ENCODE data around the gene ELMO3. TPM values are rescaled to one million over a fixed set of nuclear protein-coding genes. Genes with fewer than 3 reads are reported as not detected.
A peak's percentile ranks its signal among the peaks of the same experiment; 100 is the strongest.

The ELMO3 gene
- total and polyA plus RNA-seq, 2 donors (not counting 3 experiments of a cell fraction or from before 2014, with no cell fraction given), result 3.9 to 5.7 TPM

- H3K4me3 ChIP-seq (replicated peaks in 1 of 3; ENCODE audit: insufficient read depth in 1 of 3, low read depth in 1 of 3, low read length in 3 of 3), result no peak overlapping the region
- no peak overlapping the region for H3K9ac ChIP-seq (replicated peaks; ENCODE audit: extremely low read depth, insufficient read depth, low read length)
- ChIA-PET POLR2A (no interaction called here), CTCF (interaction anchor here (1.1 to 1.4 kb wide), 3 partner anchors 20 to 26 kb away, joined by 3 read pairs; no protein-coding TSS in a partner anchor)
- no peaks in the 10 kb centered on the region for H4K20me1 ChIP-seq (replicated peaks; ENCODE audit: control insufficient read depth, extremely low read depth, insufficient read depth, low read length)
- H3K27me3 ChIP-seq (ENCODE audit: control insufficient read depth in 2 of 2, insufficient read depth in 2 of 2, low read length in 2 of 2), result no peaks in the 10 kb centered on the region
- dilution Hi-C loops (cut with MboI; ENCODE audit: extremely low pct_ligation_motif_present, low sequenced_read_pairs), result no loop called here
- FAIRE-seq (peak; percentile 64), DNase-seq (ENCODE audit: low read depth, low spot score) (no peak)
- H3K79me2 ChIP-seq (ENCODE audit: control insufficient read depth, insufficient read depth, low read length), result peaks cover 11% of the 10 kb centered on the region
- no peak overlapping the region for H3K4me2 ChIP-seq (ENCODE audit: insufficient read depth, low read length)
- H3K36me3 ChIP-seq (ENCODE audit: control insufficient read depth in 2 of 2, extremely low read depth in 1 of 2, insufficient read depth in 2 of 2, low read length in 2 of 2), result peaks cover 0 to 9% of the 10 kb centered on the region in 2 experiments
- no TSS peak for BruUV-seq (replicated peaks)
- no peak for TF ChIP-seq EZH2 (IDR thresholded peaks at IDR 0.05; ENCODE audit: borderline replicate concordance, low read depth, low read length, severe bottlenecking)
- peak; percentile 61 for TF ChIP-seq GATA2 (IDR thresholded peaks at IDR 0.05; ENCODE audit: insufficient read depth, insufficient read length, low read depth, low read length)
- no peak for TF ChIP-seq POLR2A (IDR thresholded peaks at IDR 0.05; ENCODE audit: low read depth, low read length)
- no peak for TF ChIP-seq POLR2AphosphoS5 (IDR thresholded peaks at IDR 0.05; ENCODE audit: insufficient read depth, low read depth, low read length)
- peaks cover 18% of the 10 kb centered on the region for H3K4me1 ChIP-seq (ENCODE audit: control insufficient read depth, extremely low read depth, insufficient read depth, low read length)
- intact Hi-C loops (cut with micrococcal nuclease), result no loop called here
- H3K27ac ChIP-seq (ENCODE audit: insufficient read depth, low read depth, low read length), result no peak overlapping the region
- no peaks in the 10 kb centered on the region for H3K9me3 ChIP-seq (replicated peaks; ENCODE audit: control insufficient read depth, insufficient read depth, low read length)
- no peak overlapping the region for H2AFZ ChIP-seq (ENCODE audit: low read depth, low read length)
- no peaks in the 10 kb centered on the region for H3K9me1 ChIP-seq (replicated peaks; ENCODE audit: control insufficient read depth, extremely low read depth, insufficient read depth, low read length)
Measured at GRCh38 chr16:67223992-67224391, 25.1 kb downstream of the ELMO3 start.

- intact Hi-C loops (cut with micrococcal nuclease), result loop anchor here (1.0 to 5.0 kb wide), 2 partner anchors 20 to 34 kb away; partner anchors contain the start of genes E2F4 and EXOC3L1
- DNase-seq (ENCODE audit: low read depth, low spot score), result no peak
- H3K9me3 ChIP-seq (replicated peaks; ENCODE audit: control insufficient read depth, insufficient read depth, low read length), result no peaks in the 10 kb centered on the region
- TF ChIP-seq GATA2 (IDR thresholded peaks at IDR 0.05; ENCODE audit: insufficient read depth, insufficient read length, low read depth, low read length), result no peak
- H3K36me3 ChIP-seq (ENCODE audit: control insufficient read depth in 2 of 2, extremely low read depth in 1 of 2, insufficient read depth in 2 of 2, low read length in 2 of 2), result peaks cover 10 to 32% of the 10 kb centered on the region in 2 experiments
- peak overlapping the region in 2 of 3 experiments; percentile 78 to 86 for H3K4me3 ChIP-seq (replicated peaks in 1 of 3; ENCODE audit: insufficient read depth in 1 of 3, low read depth in 1 of 3, low read length in 3 of 3)
- CTCF ChIA-PET, result interaction anchor here (0.9 to 2.6 kb wide), 8 partner anchors 10 to 209 kb away, joined by 3 to 15 read pairs (median 5); partner anchors contain the start of gene FHOD1
- TSS peak; percentile 58 for BruUV-seq (replicated peaks)
- peak overlapping the region; percentile 42 for H3K4me2 ChIP-seq (ENCODE audit: insufficient read depth, low read length)
- H3K4me1 ChIP-seq (ENCODE audit: control insufficient read depth, extremely low read depth, insufficient read depth, low read length), result peaks cover 18% of the 10 kb centered on the region
- no peaks in the 10 kb centered on the region for H3K27me3 ChIP-seq (ENCODE audit: control insufficient read depth in 2 of 2, insufficient read depth in 2 of 2, low read length in 2 of 2)
- H3K9ac ChIP-seq (replicated peaks; ENCODE audit: extremely low read depth, insufficient read depth, low read length), result peak overlapping the region; percentile 40
- dilution Hi-C loops (cut with MboI; ENCODE audit: extremely low pct_ligation_motif_present, low sequenced_read_pairs), result no loop called here
- peaks cover 11% of the 10 kb centered on the region for H3K79me2 ChIP-seq (ENCODE audit: control insufficient read depth, insufficient read depth, low read length)
- FAIRE-seq, result no peak
- H3K9me1 ChIP-seq (replicated peaks; ENCODE audit: control insufficient read depth, extremely low read depth, insufficient read depth, low read length), result no peaks in the 10 kb centered on the region
- H3K27ac ChIP-seq (ENCODE audit: insufficient read depth, low read depth, low read length), result no peak overlapping the region
- POLR2A ChIA-PET, result interaction anchor here (1.3 to 1.8 kb wide), 4 partner anchors 9 to 51 kb away, joined by 3 to 10 read pairs (median 8); partner anchors contain the start of gene FHOD1
- peak overlapping the region; percentile 12 for H2AFZ ChIP-seq (ENCODE audit: low read depth, low read length)
- no peaks in the 10 kb centered on the region for H4K20me1 ChIP-seq (replicated peaks; ENCODE audit: control insufficient read depth, extremely low read depth, insufficient read depth, low read length)
Measured at GRCh38 chr16:67226295-67226803, 27.4 kb downstream of the ELMO3 start.

All from endothelial cell of umbilical vein (primary cell).